ENCODE data around the gene DCXR.

The DCXR gene

DNA sequence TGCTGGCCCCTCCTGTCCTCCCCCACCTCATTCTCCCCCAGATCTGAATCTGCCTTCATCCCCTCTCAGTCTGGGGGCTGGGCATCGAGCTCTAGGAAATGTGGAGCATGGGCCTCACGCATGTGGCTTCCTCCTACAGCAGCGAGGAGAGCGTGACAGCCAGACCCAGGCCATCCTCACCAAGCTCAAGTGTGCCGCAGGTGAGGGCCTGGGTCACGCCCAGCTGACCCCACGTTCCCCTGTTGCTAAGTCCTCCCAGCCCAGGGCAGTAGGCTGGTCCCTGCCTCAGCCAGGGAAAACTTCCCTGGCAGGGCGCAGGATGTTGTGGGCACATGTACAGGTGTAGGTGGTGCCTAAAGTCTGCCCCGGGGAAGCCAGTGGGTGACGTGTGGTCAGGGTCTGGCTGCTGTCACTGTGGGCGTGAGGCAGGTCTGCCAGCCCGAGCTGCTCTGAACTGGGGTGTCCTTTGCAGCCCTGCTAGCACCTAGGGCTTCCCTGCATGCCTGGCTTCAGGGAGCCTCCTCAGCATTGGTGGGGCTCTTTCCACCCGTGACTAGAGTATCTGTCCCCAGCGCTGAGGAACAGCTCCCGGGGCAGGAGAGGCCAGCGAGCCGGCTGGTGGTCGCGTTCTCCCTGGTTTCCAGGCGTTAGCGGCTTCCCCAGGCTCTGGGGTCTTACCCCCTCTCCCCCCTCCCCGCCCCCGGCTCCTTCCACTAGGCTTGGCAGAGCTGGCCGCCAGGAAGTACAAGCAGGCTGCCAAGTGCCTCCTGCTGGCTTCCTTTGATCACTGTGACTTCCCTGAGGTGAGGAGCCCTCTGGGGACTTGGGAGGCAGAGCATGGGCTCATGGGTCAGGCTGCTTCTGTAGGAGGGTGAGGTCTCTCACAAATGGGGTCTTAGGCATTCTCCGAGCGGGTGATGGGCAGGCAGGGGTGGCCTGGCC is 17.8 kb upstream of the DCXR start:
- DNase-seq (ENCODE audit: low read depth): no peak

DNA sequence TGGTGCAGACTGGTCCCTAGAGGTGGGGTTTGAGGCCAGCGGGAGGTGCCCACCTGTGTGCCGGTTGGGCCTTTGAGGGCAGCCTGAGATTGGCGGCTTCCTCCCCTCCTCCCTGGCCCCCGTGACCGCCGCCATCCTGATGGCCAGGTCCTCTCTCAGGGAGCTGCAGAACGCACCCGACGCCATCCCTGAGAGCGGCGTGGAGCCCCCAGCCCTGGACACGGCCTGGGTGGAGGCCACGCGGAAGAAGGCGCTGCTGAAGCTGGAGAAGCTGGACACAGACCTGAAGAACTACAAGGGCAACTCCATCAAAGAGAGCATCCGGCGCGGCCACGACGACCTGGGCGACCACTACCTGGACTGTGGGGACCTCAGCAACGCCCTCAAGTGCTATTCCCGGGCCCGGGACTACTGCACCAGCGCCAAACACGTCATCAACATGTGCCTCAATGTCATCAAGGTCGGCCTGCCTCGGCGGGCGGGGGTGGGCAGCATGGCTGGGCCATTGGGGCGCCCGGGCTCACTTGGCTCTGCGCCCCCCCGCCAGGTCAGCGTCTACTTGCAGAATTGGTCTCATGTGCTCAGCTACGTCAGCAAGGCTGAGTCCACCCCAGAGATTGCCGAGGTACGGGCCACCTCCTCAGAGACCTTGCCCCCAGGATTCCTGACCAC is 17.0 kb upstream of the DCXR start:
- no peak for DNase-seq (ENCODE audit: low read depth)

DNA sequence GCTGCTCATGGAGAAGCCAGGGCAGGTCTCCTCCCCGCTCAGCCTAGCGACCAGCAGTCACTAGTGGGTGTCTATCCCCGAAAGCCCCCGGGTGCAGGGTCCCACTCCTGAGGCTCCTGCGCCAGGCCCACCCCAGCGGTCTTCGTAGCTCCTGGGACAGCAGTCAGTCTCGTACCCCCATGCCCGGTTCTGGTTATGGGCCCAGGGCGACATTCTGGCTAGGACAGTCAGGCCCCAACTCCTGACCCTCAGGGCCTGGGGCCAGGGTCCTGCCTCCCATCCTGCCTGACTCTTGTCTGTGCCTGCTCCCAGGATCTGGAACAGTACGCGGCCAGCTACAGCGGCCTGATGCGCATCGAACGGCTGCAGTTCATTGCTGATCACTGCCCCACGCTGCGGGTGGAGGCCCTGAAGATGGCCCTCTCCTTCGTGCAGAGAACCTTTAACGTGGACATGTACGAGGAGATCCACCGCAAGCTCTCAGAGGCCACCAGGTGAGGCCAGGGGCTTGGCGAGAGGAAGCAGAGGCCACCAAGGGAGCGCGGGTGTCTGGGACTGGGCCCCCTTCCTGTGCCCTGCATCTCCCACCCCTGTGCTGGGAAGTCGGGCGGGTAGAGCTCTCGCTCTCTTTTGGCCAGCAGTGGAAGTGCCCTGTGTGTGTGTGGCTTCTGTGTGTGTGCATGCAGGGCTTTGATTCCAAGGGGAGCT is 16.2 kb upstream of the DCXR start:
- no peak for DNase-seq (ENCODE audit: low read depth)

DNA sequence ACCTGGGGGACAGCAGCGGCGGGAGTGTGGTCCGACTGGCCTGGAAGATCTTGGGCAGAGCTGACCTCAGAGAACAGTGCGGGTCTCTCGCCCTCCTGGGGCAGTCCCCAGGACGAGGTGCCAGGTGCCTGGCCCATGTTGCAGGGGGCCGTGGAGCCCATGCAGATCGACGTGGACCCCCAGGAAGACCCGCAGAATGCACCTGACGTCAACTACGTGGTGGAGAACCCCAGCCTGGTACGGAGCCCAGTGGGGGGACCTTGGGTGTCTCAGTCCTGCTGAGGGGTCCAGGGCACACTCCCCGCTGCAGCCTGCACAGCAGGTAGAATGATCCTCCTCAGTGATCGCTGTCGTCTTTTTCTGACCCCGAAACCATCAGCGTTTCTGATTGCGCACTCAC is 15.6 kb upstream of the DCXR start:
- DNase-seq (ENCODE audit: low read depth): no peak

DNA sequence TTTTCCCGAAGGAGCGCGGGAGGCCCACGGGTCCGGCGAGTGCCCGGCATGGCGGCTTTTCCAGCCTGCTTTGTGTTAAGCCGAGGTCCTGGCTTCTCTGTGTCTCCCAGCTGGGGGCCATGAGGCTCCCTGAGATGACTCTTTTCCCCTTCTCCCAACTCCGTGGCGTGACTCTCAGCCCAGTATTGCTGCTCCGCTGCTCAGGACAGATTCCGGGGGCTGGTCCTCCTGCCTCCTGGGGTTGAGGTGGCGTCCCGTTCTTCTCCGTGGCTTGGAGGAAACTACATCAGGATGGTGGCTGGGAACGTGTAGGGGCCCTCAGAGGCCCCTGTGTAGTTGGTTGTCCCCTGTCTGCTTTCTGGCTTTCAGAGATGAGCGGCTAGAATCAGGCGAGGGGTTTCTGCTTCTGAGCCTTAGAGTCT is 15.2 kb upstream of the DCXR start:
- DNase-seq (ENCODE audit: low read depth): no peak

DNA sequence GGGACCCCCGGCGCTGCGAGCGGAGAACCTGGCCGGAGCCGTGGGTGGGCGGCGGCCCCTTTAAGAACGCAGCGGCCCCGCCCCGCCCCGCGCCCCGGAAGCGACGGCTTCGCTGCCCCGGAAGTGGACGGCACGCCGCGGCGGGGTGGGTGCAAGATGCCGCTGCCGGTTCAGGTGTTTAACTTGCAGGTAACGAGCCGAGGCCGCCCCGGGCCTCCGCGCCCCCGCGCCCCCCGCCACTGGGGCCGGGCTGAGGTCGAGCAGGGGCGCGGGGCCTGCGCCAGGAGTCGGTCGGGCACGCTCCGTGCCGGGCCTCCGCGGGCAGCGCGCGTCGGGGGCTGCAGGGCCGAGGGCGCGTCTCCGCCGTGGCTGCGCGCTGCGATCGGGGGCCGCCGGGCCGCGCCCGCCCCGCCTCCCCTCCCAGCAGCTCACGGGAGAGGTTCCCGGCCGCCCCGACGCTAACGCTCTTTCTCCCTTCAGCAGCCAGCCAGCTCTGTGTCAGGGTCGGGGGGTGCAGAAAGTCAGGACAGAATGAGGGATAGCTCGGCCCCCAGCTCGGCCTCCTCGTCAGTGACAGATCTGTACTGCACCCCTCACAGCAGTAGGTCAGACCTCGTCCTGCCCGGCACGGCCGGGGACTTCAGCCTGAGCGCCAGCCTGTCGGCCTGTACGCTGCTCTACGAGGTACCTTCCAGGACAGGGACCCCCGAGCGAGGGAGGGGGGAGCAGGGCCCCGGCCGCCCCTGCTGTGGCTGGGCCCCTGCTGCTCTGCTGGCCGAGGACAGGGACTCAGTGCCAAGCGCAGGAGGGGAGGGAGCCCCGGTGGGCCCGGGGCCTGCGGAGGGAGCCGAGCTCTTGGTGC is 14.5 kb upstream of the DCXR start, which contains the start of the genes GPS1 and RFNG:
Gene GPS1, plus strand, starts transcription at position 123 of the 862 bp plus-strand sequence. Its CDS starts 34 bp downstream, at position 157.
Gene RFNG, minus strand, starts transcription at position 36 of the 862 bp plus-strand sequence. CDS start 45 bp downstream, outside the sequence.
- DNase-seq (ENCODE audit: low read depth): peak; percentile 74

DNA sequence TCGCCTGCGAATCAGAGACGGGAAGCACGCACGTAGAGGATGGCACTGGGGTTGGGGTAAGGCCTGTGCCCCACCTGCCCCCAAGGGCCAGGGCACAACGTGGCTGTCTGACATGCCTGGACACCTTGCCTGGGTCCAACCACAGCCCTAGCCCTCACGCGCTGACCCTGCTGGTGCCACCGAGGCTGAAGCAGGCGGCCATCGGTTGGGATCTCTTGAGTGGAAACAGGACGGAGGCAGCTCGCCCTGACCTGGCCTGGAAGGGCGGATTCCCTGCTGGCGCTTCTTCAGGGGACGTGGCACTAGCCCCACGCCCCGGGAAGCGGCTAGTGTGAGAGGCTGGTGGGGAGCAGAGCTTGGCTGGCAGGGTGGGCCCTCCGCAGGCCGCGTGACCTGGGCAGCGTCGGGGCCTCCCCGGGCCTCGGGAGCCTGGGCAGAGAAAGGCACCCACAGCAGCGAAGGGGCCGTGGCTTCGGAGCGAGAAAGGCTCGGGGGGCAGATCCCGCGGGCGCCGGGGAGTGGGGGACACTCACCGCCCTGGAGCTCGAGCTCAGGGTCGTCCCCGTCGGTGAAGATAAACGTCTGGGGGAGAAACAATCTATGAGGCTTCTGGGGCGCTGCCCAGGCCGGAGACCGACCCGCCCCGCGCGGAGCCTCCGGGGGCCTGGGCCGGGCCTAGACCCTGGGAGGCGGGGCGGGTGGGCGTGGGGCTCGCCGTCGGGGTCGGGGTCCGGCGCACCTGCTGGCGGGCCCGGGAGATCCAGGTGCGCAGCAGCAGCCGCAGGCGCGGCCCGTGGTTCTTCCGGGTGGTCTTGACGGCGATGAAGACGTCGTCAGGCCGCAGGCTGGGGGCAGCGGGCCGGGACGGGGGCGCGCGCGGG is 13.5 kb upstream of the DCXR start:
- DNase-seq (ENCODE audit: low read depth): no peak

DNA sequence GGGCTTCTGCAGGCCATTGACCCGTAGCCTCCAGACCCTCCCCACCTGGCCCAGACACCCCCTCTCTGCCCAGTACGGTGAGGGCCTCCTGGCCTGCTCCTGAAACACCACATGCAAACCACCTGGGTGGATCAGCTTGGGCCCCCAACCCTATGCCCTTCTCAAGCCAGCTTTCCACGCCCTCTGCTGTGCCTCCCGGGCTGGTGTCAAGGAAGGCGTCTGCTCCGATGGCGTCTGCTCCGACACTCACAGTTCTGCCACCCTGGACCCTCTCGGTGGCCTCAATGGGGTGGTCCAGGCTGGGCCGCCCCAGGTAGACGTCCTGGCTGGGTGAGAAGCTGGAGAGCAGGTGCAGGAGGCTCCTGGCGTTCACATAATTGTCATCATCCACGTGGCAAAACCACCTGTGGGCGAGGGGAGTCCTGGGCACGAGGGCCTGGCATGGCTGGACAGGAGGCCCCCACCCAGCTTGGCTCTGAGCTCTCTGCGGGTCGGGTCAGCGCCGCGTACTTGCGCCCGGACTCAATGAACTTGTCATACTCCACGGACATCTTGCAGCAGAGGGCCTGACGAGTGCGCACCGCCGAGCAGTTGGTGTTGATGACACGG is 12.8 kb upstream of the DCXR start:
- DNase-seq (ENCODE audit: low read depth): no peak

DNA sequence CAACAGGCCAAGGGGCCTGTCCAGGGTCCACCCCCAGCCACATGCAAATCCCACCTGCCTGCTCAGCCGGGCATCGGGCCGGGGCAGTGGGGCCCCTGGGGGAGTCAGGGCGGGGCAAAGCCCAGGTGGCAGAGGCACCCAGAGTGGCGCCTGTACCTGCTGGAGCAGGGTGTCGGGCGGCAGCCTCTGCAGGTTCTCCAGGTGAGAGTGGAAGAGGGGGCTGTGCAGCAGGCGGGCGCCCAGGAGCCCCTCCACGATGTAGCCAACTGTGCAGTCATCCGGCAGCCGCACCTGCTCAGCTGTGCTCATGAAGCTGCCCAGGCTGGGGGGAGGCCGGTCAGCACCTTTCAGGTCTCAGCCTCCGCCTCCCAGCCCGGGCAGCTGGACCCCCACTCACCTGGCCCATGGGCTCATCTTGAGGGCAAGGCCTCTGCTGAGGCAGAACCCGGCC is 12.0 kb upstream of the DCXR start:
- DNase-seq (ENCODE audit: low read depth): no peak

DNA sequence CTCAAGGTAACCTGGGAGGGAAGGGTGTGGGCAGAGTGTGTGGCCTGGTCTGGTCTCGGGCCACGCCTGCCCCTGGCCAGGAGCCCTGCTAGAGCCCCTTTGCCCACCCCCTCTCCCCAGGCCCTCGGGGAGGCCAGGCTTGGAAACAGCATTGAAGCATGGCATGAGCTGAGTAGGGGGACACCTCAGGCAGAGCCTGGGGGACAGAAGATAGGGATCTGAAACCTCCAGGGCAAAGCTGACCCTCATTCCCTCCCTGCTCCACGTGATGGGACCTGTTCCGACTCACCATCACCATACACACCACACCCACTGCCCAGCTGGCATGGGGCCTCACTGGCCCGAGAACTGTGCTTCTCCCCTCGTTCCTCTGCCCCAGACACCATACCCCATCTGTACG is 11.6 kb upstream of the DCXR start:
- DNase-seq (ENCODE audit: low read depth): no peak

DNA sequence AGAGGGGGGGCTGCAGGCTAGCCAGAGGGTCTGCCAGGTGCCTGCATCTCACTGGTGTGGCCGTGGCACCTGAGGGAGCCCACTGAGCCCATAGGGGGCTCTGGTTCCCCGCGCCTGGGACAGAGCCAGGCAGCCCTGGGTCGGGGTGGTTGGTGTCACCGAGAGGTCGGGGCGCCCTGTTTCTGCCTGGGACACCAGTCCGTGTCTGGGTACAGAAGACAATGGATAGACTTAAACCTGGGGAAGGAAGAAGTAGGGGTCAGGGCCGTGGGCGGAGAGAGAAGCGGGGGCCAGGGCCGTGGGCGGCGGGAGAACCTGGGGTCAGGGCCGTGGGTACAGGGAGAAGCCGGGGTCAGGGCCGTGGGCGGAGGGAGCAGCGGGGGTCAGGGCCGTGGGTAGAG is 11.1 kb upstream of the DCXR start:
- no peak for DNase-seq (ENCODE audit: low read depth)

DNA sequence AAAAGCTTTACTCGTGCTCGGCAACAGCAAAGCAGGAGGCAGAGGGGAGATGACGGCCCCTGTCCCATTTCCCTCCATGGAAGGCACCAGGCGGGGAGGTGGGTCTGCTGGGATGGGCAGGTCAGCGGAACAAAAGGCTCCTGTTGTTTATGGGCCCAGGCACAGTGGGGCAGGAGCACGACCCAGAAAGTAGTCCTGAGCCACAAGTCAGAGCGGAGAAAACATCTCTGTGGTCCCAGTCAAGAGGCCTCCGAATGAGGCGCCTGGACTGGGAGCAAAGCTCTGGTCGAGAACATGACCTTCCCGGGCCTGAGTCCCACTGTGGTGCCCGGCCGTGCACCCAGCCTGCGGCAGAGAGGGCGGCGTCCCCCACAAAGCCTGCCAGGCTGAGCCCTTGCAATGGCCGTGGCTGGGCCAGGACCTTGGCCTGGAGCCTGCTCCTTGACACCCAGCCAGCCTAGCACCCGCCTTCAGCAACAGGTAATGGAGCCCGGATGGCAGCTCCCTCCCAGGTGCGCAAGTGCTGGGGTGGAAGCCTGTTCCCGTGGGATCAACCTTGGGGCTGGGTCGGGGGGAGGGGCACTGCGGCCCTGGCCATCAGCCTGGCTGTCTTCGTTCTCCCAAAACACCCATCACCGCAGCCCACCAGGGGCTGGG is 10.5 kb upstream of the DCXR start:
- DNase-seq (ENCODE audit: low read depth): no peak

DNA sequence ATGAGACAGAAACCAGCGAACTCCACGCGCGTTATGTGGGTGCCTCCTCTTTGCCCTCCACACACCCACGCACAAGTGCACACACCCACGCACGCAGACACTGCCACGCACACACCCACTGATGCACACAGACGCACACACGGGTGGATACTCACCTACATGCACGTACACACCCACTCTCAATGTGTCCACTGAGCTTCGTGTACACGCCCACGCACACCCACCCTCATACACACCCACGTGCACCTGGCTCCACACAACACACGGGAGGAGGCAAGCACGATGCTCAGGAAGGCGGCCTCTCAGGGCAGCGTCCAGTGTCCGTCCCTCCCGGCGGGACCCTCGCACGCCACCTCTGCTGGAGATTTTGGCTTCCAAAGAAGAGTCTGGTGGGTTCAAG is 9.9 kb upstream of the DCXR start:
- DNase-seq (ENCODE audit: low read depth): no peak

DNA sequence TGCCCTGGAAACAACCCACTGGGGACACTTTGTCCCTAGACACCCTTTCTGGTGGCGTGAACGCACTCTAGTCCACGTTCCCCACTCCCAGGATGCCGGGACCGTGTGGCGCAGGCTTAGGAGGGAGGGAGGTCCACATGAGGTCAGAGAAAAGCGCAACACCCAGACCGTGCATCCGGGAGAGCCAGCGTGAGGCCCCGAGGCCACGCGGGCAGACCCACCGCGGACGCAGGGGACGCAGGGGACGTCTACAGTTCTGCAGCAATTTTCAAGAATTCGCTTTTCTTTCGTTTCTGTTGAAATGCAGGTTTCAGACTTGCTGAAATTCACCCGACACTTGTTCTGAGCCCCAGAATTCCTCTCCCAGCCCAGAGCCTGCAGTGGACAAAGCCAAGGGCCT is 9.4 kb upstream of the DCXR start:
- no peak for DNase-seq (ENCODE audit: low read depth)

DNA sequence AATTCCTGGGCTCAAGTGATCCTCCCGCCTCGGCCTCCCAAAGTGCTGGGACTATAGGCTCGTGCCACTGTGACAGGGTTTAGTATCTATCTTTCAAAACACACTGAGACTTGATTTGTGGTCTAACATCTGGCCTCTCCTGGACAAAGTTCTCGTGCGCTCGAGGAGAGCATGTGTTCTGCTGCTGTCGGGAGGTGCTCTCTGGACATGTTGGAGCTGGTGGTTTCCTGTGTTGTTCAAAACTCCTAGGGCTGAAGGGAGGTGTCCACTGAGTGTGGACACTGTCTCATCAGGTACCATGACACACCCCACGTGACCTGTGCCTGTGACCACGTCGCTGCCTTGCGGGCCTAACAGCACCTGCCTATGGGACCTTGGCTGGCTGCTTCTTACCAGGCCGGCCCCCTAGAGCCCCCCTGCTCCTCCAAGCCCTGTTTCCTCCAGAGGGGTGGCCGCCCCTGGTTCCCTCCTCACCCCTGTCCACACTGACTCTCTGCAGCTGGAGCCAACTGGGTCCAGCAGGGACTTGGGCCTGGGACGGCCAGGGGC is 8.5 kb upstream of the DCXR start:
- no peak for DNase-seq (ENCODE audit: low read depth)

DNA sequence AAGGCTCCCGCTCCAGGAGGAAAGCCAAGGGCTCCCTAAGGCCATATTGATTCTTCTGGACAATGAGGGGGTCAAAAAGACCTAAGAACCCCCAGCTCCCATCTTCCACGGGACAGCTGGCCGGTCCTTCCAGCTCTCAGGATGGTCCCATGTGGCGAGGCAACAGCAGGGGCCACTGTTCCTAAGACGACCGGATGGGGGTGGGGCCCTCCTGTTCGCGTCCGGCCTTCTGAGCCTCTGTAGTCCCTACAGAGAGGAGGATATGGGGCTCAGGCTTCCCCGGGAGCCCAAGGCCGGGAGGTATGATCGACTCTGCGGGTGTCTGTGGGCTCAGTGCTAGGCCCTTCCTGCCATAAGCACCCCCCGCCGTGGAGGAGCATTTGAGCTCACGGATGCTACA is 6.0 kb upstream of the DCXR start:
- DNase-seq (ENCODE audit: low read depth): no peak

DNA sequence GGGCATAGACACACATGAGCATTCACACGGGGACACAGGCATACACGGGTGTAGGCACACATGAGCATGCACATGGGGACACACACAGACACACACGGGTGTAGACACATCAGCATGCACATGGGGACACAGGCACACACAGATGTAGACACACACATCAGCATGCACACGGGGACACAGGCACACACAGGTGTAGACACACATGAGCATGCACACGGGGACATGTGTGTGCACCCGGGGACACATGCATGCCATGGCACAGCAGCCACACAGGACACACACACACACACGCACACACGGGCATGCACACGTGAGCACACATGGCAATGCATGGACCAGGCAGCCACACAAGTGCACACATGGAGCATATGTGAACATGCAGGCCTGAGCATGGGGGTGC is 5.2 kb upstream of the DCXR start:
- DNase-seq (ENCODE audit: low read depth): no peak

DNA sequence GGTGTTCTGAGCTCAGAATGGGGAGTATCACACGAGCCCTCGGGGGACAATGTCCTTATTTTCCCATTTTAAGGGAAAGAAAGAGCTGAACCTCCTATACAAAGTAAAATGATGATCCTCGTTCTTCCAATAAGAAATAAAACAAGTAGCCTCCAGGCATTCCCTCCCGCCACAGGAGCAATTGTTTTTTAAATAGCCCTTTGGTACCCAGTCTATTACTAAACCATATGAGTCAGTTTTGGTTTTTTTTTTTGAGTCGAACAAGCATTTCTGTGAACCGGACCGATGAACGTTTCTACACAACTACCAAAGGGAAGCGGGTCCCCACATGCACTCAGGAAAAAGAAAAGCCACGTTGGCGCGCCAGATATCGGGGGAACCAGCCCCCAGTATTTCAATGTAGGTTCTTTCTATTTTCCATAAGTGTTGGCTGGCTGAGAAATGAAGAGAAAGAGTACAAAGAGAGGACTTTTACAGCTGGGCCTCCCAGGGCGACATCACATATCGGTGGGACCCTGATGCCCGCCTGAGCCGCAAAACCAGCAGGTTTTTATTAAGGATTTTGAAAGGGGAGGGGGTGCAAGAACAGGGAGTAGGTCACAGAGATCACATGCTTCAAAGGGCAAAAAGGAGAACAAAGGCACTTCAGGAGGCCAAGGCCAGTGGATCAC is 3.8 kb upstream of the DCXR start:
- no peak for DNase-seq (ENCODE audit: low read depth)

All from T follicular helper cell (primary cell).